ENCODE results near the gene HRH3.

HRH3 gene

DNA sequence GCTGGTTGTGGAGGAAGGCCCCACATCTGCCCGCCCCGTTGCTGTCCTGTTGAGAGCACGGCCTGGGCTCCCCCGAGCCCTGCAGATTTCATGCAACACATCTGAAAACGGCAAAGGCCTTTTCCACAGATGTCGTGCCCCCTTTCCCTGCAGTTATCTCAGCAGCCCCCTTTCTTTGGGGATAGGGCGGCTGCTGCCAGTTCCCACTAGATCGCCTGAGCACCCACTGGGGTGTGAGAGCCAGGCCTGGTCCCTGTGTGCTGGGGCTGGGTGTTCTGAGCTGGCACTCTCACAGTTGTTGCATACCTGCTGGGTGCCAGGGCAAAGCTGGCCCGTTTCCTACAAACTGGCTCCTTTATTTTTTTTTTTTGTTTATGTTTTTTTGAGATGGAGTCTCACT lies 49.5 kb downstream of the HRH3 start:
- TF ChIP-seq, protein P1, sequence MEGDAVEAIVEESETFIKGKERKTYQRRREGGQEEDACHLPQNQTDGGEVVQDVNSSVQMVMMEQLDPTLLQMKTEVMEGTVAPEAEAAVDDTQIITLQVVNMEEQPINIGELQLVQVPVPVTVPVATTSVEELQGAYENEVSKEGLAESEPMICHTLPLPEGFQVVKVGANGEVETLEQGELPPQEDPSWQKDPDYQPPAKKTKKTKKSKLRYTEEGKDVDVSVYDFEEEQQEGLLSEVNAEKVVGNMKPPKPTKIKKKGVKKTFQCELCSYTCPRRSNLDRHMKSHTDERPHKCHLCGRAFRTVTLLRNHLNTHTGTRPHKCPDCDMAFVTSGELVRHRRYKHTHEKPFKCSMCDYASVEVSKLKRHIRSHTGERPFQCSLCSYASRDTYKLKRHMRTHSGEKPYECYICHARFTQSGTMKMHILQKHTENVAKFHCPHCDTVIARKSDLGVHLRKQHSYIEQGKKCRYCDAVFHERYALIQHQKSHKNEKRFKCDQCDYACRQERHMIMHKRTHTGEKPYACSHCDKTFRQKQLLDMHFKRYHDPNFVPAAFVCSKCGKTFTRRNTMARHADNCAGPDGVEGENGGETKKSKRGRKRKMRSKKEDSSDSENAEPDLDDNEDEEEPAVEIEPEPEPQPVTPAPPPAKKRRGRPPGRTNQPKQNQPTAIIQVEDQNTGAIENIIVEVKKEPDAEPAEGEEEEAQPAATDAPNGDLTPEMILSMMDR (IDR thresholded peaks at IDR 0.05; ENCODE audit: extremely low read depth, insufficient read depth, missing control alignments): no peak
- in situ Hi-C loops (cut with MboI; ENCODE audit: low pct_unique_long_range_greater_than_20kb, low sequenced_read_pairs, unreplicated experiment): no loop called here
- DNase-seq (ENCODE audit: low spot score): no peak

DNA sequence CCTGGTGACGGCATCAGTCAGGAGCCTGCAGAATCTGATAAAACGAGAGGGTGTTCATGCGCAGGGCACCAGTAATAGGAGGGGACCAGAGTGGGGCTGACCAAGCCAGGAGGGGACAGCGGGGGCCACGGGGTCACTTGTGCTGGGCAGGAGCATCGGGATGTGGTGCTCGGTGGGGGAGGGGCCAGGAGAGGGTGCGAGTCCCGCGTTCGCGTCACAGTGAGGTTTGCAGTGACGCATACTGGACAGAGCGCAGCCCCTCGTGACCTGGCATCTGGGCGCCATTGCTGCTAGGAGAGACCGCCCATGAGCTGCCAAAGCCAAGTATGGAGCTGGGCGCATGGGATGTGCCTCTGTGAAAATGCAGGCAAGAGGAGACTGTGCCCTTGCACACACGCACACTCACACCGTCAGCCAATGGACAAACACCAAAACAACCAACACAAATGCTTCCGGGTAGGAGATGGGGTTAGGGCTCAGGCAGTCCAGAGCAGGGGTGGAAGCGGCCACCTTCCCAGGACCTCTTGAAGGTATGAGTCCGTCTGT lies 51.1 kb downstream of the HRH3 start:
- no peak for DNase-seq (ENCODE audit: low spot score)
- in situ Hi-C loops (cut with MboI; ENCODE audit: low pct_unique_long_range_greater_than_20kb, low sequenced_read_pairs, unreplicated experiment): no loop called here
- TF ChIP-seq, protein P1 (IDR thresholded peaks at IDR 0.05; ENCODE audit: extremely low read depth, insufficient read depth, missing control alignments): no peak

DNA sequence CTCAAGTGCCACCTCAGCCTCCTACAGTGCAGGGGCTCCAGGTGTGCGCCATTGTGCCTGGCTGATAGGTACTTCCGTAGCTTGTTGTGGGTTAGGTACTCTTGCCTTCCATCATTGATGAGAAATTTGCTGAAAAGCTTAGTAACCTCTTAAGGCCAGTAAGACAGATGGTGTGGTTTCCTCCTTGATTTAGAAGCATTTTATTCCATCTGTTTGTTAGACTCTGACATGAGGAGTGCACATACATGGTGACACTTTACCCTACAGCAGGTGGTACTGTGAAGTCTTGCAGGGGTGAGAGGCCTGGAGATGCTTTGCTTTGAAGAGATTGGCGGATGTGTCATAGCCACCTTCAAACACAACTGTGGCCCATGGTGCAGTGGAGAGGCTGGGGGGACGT lies 52.0 kb downstream of the HRH3 start:
- no peak for DNase-seq (ENCODE audit: low spot score)
- TF ChIP-seq, protein P1 (IDR thresholded peaks at IDR 0.05; ENCODE audit: extremely low read depth, insufficient read depth, missing control alignments): no peak
- in situ Hi-C loops (cut with MboI; ENCODE audit: low pct_unique_long_range_greater_than_20kb, low sequenced_read_pairs, unreplicated experiment): no loop called here

DNA sequence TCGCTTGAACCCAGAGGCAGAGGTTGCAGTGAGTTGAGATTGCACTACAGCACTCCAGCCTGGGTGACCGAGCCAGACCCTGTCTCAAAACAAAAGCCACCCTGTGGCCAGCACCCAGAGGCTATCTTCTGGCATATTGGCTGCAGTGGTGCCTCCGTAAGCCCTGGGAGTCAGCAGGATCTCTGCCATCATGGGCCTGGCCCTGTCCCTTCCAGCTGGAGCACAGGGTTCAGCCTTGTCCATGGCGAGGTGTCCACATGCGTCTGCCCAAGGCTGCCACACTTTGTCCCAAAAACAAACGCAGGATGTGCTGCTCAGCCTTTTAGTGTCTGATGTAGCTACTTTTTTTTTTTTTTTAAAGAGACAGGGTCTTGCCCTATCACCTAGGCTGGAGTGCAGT lies 52.6 kb downstream of the HRH3 start:
- TF ChIP-seq, protein P1 (IDR thresholded peaks at IDR 0.05; ENCODE audit: extremely low read depth, insufficient read depth, missing control alignments): no peak
- no peak for DNase-seq (ENCODE audit: low spot score)
- in situ Hi-C loops (cut with MboI; ENCODE audit: low pct_unique_long_range_greater_than_20kb, low sequenced_read_pairs, unreplicated experiment): no loop called here

DNA sequence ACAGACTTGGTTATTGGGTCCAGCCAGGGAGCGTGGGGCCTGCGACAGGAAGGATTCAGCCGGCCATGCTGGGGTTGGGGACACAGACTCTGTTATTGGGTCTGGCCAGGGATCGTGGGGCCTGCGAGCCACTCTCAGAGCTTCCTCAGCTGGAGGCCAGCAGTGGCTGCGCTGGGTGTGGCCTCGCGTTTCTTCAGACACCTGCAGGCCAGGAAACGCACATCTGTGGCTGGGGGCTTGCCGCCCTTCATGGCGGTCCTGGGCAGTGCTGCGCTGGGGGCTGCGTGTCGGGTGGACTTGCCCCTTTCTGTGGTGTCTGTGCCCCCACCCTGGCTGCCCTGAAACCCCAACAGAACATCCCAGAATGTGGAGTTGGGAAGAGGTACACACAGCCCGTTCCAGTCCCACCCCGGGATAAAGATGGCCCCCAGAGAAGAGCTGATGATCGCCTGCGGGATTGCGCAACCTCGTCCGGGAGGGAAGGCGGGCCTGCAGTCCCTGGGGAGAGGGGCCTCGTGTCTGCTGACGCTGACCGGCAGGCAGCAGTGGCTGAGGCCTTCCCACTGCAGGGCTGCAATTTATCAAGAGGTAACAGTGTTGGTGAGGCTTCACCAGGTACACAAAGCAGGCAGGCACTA lies 54.2 kb downstream of the HRH3 start:
- no peak for DNase-seq (ENCODE audit: low spot score)
- in situ Hi-C loops (cut with MboI; ENCODE audit: low pct_unique_long_range_greater_than_20kb, low sequenced_read_pairs, unreplicated experiment): no loop called here
- TF ChIP-seq, protein P1 (IDR thresholded peaks at IDR 0.05; ENCODE audit: extremely low read depth, insufficient read depth, missing control alignments): no peak
